Measurements from ENCODE around the gene XYLT1.

DNA sequence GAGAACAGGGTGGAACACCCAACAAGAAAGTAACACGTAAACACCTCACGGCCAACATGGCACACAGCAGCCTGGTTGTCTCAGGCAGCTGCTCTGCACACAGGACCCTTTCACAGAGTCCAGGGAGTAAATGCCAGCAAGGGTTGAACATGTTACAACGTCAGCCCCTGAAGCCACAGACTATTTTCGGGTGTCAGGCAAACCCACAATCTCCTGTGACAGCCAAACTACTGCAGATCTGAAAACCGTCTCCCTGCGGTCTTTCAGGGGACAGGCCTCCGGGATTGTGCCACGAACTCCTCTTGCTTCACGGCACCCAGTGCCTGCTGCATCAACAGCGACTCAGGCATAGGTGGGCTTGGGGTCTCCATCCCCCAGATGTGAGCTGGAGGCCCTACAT lies 127.7 kb downstream of the XYLT1 start:
- TF ChIP-seq POLR2A (IDR thresholded peaks at IDR 0.05; ENCODE audit: low read depth, low read length) (peak; percentile 19; the same call in 1 of the 2 replicates), JUND (IDR thresholded peaks at IDR 0.05; ENCODE audit: low read depth, low read length) (no peak), NRF1 (conservative IDR thresholded peaks at IDR 0.05; ENCODE audit: low read depth, low read length) (no peak), POLR2AphosphoS5 (IDR thresholded peaks at IDR 0.05; ENCODE audit: low read length) (peak; percentile 31; the same call in 1 of the 2 replicates), TCF7 (IDR thresholded peaks at IDR 0.05; ENCODE audit: borderline replicate concordance) (no peak), GABPA (IDR thresholded peaks at IDR 0.05; ENCODE audit: low read depth) (no peak), RBBP5 (conservative IDR thresholded peaks at IDR 0.05) (no peak), RAD21 (IDR thresholded peaks at IDR 0.05; ENCODE audit: insufficient read depth, low read depth, low read length) (peak; percentile 25; the same call in 1 of the 2 replicates), MTA2 (IDR thresholded peaks at IDR 0.05; ENCODE audit: low read depth) (peak; percentile 86), ATF7 (IDR thresholded peaks at IDR 0.05; ENCODE audit: low read depth) (peak; percentile 63; the same call in 1 of the 2 replicates), CHD4 (IDR thresholded peaks at IDR 0.05) (no peak)
- TF ChIP-seq, protein P1, sequence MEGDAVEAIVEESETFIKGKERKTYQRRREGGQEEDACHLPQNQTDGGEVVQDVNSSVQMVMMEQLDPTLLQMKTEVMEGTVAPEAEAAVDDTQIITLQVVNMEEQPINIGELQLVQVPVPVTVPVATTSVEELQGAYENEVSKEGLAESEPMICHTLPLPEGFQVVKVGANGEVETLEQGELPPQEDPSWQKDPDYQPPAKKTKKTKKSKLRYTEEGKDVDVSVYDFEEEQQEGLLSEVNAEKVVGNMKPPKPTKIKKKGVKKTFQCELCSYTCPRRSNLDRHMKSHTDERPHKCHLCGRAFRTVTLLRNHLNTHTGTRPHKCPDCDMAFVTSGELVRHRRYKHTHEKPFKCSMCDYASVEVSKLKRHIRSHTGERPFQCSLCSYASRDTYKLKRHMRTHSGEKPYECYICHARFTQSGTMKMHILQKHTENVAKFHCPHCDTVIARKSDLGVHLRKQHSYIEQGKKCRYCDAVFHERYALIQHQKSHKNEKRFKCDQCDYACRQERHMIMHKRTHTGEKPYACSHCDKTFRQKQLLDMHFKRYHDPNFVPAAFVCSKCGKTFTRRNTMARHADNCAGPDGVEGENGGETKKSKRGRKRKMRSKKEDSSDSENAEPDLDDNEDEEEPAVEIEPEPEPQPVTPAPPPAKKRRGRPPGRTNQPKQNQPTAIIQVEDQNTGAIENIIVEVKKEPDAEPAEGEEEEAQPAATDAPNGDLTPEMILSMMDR (IDR thresholded peaks at IDR 0.05 in 2 of 3, conservative IDR thresholded peaks at IDR 0.05 in 1 of 3; ENCODE audit: control insufficient read depth in 2 of 3, extremely low read depth in 1 of 3, insufficient read depth in 1 of 3, low read depth in 3 of 3, low read length in 3 of 3) = no peak
- TF ChIP-seq, protein P2, sequence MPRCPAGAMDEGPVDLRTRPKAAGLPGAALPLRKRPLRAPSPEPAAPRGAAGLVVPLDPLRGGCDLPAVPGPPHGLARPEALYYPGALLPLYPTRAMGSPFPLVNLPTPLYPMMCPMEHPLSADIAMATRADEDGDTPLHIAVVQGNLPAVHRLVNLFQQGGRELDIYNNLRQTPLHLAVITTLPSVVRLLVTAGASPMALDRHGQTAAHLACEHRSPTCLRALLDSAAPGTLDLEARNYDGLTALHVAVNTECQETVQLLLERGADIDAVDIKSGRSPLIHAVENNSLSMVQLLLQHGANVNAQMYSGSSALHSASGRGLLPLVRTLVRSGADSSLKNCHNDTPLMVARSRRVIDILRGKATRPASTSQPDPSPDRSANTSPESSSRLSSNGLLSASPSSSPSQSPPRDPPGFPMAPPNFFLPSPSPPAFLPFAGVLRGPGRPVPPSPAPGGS (IDR thresholded peaks at IDR 0.05; ENCODE audit: borderline replicate concordance, insufficient read depth, low read depth, low read length, poor library complexity, severe bottlenecking) = peak; percentile 28
- TF ChIP-seq, protein P3, sequence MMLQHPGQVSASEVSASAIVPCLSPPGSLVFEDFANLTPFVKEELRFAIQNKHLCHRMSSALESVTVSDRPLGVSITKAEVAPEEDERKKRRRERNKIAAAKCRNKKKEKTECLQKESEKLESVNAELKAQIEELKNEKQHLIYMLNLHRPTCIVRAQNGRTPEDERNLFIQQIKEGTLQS (IDR thresholded peaks at IDR 0.05; ENCODE audit: borderline replicate concordance, extremely low read depth, low read depth, low read length) = no peak

All from GM12878 (cell line).